CD4-positive, alpha-beta T cell treated with Interleukin-15 for 1 hour (primary cell): ENCODE results near the gene ANO2.

Source experiments
- DNase-seq: peaks from one replicate; pipeline ENCODE4 v3.0.0-alpha.2; 2020

The ANO2 gene

DNA sequence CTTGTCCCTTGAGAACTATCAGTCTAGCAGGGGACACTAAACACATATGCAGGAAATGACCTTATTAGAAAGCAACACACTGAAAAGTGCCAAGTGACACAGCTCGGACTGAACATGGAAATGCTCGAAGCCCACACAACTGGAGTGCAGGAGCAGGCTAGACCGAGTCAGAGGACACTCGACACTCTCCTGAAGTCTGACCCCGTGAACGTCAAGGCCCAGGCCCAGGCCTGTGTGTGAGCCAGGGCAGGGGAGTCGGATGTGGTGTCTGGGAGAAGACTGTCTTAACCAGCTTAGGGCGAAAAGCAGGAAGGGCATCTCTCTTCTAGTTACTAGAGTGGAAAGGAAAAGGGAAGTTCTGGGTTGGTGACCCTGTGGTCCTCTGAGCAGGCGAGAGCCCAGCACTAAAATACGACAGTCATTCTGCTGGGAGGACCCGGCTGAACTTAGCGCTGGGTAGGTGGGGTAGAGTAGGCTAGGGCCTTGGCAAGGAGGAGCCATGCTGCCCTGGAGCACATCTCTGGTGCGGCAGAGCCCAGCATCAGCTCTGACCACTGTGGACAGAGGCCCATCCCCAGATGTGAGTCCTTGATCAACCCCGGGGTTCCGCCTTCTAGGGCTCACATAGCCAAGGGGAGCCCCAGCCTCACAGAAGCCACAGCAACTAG, 420.2 kb downstream of the ANO2 start:
- no peak for DNase-seq

DNA sequence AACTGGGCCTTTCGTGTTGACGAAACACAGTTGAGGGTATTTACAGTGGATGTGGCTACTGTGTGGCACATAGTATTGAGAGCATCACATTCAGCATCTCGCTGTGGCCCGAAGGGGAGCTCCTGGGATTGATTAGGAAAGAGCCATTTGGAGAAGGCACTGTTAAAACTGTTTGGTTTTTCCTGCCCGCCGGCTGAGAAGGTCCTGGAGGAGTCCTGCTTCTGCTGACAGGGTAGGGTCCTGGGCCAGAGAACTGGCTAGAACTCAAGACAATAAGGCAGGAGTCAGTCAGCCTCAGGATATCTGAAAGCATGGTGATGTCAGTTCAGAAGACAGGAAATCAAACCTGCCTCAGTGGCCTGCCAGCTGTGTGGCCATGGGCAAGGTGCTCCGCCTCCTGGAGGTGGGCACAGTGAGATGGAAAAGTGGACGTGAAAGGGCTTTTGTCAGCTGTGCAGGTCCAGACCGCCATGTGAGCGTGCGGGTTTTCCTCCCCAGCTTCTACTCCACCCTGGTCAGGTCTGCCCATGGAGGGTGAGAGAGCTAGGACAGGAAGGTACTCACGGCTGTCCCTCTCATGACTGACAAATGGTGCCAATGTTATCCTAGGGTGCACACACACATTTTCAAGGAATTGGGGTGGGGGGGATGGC, 420.8 kb downstream of the ANO2 start:
- DNase-seq: no peak

DNA sequence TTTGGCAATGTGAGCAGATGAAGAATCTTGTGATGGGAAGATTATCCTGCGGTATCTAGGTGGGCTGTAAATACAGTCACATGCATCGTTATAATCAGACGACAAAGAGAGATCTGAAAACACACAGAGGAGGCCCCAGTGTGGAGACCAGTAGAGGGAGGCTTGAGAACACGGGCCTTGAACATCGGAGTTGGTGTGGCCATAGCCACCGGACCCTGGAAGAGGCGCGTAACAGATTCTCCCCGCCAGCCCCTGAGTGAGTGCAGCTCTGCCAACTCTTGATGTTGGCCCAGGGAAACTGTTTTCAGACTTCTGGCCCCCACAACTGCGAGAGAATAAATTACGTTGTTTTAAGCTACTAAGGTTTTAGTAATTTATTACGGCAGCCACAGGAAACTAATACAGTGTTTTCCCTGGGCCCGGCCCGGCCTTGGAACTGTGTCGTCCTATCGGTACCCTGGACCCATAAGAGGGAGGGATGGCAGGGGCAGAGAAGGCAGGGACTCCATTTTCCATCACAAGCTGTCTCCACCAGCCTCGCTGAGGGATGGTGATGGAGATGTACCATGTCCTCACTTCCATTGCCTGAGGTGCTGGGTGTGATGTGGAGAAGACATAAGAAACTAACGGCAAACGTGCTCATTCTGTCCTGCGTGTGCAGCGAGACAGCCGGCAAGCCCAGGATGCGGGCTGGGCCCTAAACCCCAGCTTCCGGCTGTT, 421.5 kb downstream of the ANO2 start:
- DNase-seq: no peak

DNA sequence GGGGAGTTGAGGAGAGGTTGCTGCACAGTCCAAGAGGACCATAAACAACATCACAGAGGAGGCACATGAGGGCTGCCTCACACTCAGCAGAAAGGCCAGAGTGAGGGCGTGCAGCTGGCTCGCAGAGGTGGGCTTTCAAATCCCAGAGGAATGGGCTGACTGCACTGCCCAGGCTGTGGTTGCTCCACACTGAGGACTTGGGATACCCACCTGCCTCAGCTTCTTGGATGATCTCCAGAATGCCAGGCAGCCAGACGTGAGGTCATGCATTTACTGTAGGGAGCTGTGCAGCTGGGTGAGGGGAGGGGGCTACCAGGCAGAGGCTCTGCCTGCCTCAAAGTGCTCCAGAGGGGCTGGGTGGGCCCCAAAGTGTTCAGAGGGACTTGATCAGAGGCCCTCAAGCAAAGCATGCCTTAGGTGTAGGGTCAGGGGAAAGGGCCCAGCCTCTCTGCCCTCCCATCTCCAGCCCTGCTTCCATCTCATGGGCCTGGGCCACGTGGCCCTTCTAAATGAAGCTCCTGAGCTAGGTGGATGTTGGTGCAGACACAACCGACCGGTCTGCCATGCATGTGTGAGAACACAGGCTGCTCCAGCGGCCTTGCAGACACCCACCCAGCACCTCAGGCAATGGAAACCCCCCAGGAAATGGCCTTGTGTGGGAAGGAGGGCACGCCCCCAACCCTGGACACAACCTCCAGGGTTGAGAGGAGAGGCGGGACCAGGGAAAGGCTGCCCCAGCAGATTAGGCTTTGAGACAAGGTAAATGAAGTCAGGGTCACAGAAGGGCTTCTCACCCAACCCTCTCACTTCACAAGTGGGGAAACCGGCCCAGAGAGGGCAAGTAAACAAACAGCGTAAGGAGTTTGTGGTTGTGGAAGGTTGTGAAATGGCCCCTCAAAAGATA, 422.4 kb downstream of the ANO2 start:
- no peak for DNase-seq

DNA sequence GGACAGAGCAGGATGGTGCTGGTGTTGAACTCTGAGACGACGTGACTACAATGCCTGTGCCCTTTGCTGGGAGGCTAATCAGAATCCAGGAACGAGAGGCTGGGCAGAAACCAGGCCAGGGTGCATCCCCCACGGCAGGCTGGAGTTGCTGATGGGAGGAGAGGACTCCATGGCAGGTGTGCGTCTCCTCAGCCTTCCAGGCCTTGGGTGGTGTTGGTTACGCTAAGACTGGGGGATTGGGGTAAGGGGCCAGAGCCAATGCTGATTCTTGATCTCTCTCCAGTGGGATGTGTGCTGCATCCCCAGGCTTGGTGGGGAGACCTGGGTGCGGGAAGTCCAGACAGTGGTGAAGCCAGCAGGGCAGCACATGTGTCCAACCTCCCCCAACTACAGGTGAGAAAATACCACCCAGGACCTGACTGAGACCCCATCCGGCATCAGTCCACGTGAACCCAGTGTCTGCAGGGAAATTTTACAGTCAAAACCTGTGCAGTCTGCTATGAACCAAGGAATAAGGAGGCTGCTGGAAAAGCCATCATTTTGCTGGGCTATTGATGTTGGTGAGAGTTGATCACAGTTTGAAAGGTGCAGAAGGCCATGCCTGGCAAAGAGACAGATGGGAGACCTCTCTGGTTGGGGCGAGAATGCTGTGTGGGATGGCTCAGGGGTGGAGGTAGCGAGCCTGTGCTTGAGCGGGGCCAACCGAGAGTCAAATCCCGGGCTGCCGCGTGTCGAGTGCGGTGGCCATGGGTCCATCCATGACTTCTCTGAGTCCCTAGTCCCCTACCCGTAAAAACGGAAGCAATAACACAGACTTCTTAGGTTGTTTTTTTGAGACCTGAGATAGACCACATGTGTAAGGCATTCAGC, 423.4 kb downstream of the ANO2 start:
- DNase-seq: no peak

DNA sequence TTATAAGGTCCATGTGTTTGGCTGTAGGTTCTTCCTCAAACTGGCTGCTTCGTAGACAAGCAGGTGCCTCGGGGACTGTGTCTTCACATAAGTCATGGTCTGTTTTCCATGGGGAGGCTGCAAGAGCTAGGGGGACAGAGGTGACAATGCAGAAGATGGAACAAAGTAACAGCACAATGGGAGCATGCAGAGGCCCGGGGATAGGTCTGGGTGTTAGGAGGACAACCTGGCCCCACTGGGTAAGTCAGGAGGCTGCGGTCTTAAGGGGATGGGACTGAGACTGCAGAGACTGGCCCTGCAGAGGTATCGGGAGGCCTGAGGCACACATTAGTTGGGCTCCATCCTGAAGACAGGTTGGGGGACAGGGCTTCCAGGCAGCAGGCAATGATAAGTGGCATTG, 424.2 kb downstream of the ANO2 start:
- DNase-seq: no peak

DNA sequence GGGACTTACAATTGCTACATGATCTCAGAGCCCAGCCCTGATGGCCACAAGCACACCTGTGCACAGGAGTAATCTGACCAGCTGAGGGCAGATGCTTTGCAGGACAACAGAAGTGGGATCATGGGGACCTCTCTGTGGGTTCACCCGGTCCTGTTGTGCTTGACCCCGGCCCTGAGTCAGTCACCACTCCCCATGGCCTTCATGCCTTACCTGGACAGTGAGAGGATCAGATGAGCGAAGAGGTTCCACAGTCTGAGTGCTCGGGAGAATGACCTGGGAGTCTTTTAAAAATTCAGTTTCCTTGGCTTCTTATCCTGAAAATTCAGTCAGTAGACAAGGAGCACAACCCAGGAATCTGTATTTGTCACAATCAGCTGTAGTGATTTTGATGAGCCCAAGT, 425.0 kb downstream of the ANO2 start:
- DNase-seq: no peak

DNA sequence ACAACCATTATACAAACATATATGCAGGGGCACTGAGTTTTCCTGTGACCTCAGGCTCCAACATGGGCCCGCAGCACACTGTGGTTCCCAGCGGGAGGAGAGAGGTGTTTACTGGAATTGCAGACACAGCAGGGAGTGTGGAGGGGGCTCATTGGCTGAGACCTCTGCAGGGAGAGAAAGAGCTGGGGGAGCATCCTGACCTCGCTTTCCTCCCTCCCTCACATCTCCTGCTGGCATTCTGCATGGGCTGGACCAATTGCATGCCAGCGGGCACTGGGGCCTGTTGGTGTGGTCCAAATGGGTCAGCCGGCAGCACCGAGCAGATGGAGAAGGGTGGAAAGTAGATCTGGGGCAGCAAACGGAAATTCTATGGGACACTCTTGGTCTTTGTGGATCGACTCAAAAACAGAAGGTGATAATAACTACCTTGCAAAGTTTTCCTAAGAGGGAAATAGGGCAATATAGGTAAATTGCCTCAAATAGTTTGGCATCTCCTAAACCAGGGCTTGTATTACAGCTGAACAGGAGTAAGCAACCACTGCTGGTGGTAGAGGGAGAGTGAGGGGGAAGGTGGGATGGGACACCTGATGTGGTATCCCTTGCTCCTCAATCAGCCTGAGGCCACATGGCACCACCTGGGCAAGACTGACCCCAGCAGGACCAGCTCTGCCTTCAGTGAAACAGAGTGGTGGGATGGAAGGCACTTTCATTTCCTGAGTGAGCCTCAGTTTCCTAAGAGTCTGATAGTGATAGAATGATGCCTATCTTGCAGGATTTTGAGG, 426.3 kb downstream of the ANO2 start:
- DNase-seq: no peak

DNA sequence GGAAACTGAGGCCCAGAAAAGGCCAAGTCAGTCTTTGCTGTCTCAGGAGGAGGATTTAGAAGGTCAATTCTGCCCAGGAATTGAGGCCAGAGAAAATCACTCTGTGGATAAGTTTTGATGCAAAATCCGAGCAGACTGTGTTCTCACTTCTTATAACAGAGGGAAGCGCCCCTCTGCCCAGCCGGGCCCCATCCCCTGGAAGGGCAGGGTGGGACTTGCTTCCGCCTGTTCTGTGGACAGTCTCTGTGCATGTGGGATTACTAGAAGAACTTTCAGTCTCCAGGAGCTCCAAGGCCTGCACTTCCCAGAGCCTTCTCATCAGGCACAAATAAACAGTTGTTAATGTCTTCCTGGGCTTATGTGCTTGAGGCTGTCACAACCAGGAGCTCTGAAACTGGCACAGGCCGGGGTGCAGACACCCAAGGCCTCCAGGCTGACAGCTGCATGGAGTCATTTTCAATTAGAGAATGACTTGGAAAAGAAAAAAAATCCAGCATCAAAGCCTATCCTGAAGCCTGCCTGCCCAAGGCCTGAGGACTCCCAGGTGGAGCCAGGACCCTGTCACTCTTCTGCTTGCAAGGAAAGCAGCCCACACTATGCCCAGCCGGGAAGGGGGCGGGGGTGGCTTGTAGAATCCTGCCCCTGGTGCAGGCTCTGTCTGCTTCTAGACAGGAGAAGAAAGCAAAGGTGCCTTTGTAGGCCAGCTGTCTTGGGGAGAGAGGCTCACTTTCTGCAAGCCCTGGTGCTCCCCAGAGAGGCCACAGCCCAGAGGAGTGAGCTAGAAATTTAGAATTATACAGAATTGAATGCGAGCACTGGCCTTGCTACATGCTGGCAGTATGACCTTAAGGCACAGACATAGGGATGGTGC, 428.5 kb downstream of the ANO2 start:
- no peak for DNase-seq

DNA sequence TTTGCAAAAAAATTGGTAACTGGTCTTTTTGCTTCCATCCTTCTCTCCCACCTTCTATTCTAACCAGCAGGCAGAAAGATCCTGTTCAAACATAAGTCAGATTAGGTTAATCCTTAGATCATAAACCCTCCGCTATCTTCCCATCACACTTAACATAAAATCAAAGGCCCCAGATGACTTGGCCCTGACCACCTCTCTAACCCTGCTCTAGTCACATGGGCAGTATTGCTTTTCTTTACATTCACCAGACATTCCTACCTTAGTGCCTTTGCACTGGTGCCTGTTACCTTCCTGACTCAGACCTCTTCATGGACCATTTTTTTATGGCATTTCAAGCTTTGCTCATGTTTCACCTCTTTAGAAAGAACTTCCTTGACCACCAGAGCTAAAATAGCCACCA, 429.6 kb downstream of the ANO2 start:
- DNase-seq: no peak

DNA sequence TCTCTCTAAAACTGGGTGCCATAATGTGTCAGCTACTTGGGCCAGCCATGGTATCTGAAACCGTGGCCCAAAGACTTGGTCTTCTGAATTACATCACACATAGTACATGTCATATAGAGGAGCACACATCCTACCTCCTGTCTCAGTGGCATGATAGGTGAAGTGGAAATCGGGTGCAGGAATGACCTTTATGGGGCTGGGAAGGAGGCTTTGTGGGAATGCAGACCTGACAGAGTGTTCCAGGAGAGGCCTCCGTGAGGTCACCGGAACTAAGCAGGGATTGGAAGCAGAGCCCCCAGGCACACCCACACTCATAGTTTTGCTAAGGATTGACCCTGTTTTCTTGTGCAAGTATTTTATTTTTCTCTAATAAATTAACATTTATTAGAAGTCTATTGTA, 430.5 kb downstream of the ANO2 start:
- no peak for DNase-seq

DNA sequence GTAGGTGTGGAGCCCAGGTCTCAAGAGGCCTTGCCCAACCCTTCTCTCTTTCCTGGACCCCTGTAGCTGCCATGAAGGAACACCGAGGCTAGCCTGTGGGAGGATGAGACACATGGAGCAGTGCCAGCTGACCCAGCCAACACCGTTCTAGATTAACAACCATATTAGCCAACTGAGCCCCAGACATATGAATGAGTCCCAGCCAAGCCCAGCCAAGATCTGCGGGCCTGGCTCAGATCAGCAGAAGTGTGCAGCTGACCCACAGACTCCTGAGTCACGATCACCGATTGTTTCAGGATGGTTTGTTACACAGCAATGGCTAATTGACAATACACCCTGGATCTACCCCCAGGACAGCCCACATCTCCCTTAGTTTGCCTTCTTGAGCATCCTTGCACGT, 431.0 kb downstream of the ANO2 start:
- DNase-seq: no peak

DNA sequence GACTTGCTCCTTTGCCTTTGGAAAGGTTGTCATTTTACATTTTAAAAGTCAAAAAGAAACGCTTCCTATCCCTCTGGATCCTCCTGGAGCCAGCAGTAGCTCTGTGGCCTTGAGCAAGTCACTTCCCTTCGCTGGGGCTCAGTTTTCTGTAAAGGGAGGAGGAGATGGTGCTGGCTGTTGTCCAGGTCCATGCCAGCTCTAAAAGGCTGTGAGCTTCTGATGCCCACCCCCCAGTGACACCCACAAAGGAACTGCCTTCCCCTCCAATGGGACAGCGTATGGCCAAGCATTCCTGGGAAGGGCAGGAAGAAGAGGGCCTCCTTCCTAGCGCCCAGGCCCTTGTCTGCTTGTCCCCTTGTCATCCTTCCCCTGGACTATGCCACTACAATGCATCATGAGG, 431.7 kb downstream of the ANO2 start:
- no peak for DNase-seq
